Measurements from ENCODE around the gene FEM1B.
A peak's percentile ranks its signal among the peaks of the same experiment; 100 is the strongest.
"Not testable (repeated sequence)": the region's sequence is repeated elsewhere in the genome, so short reads cannot be mapped to it uniquely, and the experiment has no call there.

FEM1B gene

GRCh38 chr15:68277603-68278344 lies at the start of gene FEM1B:
Gene FEM1B (plus strand): TSS chr15:68277745. CDS start chr15:68278418, 673 bp downstream.
- DNase-seq (ENCODE audit: low spot score) = peak; percentile 95

- no peak for DNase-seq (ENCODE audit: low spot score)
These were observed 49.2 kb upstream of the FEM1B start for GRCh38 chr15:68228143-68228970.

GRCh38 chr15:68228971-68229385 lies 48.6 kb upstream of the FEM1B start:
- DNase-seq (ENCODE audit: low spot score) = peak; percentile 66

- peak; percentile 90 for DNase-seq (ENCODE audit: low spot score)
These were observed 48.0 kb upstream of the FEM1B start, which contains the start of gene CLN6 for GRCh38 chr15:68229386-68230156. Gene CLN6 (minus strand): TSS chr15:68229728. CDS start chr15:68229584, 144 bp downstream.

- no peak for DNase-seq (ENCODE audit: low spot score)
These were observed 47.1 kb upstream of the FEM1B start for GRCh38 chr15:68230157-68231100.

- DNase-seq (ENCODE audit: low spot score) = no peak
These were observed 46.3 kb upstream of the FEM1B start for GRCh38 chr15:68231102-68231818.

GRCh38 chr15:68232449-68232848 lies 45.1 kb upstream of the FEM1B start:
- DNase-seq (ENCODE audit: low spot score) = no peak

- DNase-seq (ENCODE audit: low spot score) = no peak
These were observed 44.6 kb upstream of the FEM1B start for GRCh38 chr15:68232937-68233336.

GRCh38 chr15:68234060-68234459 lies 43.5 kb upstream of the FEM1B start:
- DNase-seq (ENCODE audit: low spot score) = no peak

- not testable (repeated sequence) for DNase-seq (ENCODE audit: low spot score)
These were observed 43.0 kb upstream of the FEM1B start for GRCh38 chr15:68234520-68234919.

- no peak for DNase-seq (ENCODE audit: low spot score)
These were observed 42.5 kb upstream of the FEM1B start for GRCh38 chr15:68235022-68235421.

- DNase-seq (ENCODE audit: low spot score) = no peak
These were observed 38.5 kb upstream of the FEM1B start for GRCh38 chr15:68239025-68239424.

- DNase-seq (ENCODE audit: low spot score) = no peak
These were observed 36.2 kb upstream of the FEM1B start for GRCh38 chr15:68241088-68241935.

- DNase-seq (ENCODE audit: low spot score) = no peak
These were observed 33.3 kb upstream of the FEM1B start for GRCh38 chr15:68244235-68244634.

- no peak for DNase-seq (ENCODE audit: low spot score)
These were observed 28.4 kb upstream of the FEM1B start for GRCh38 chr15:68249058-68249713.

- DNase-seq (ENCODE audit: low spot score) = no peak
These were observed 24.5 kb upstream of the FEM1B start for GRCh38 chr15:68252925-68253534.

GRCh38 chr15:68256675-68257450 lies 20.7 kb upstream of the FEM1B start:
- peak; percentile 86 for DNase-seq (ENCODE audit: low spot score)

GRCh38 chr15:68258692-68259091 lies 18.9 kb upstream of the FEM1B start:
- no peak for DNase-seq (ENCODE audit: low spot score)
